ENCODE measurements around the gene METTL13.
A peak's percentile ranks its signal among the peaks of the same experiment; 100 is the strongest.
"Not testable (repeated sequence)": the region's sequence is repeated elsewhere in the genome, so short reads cannot be mapped to it uniquely, and the experiment has no call there.

METTL13 gene

DNA sequence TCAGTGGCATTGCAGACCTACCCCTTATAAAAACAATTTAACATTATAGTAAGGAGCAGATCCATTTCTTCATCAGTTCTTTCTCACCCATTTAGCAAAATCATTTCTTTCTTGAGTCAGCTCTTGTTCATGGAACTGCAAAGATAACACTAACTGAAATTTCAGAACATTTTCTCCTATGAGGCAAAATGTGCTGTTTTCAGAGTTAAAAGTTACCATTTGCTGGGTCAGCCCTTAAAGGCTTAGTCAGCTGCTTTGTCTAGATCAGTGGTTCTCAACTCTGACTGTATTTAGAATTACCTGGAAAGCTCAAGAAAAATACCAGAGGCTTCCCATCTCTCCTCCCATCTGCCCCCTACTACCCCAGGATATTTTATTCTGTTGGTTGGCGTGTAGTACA, 12.2 kb downstream of the METTL13 start:
- no peaks in the 10 kb centered on the region for H3K27me3 ChIP-seq (replicated peaks)
- H3K4me3 ChIP-seq (ENCODE audit: low read depth, low read length), result no peak overlapping the region
- TF ChIP-seq, protein P1, sequence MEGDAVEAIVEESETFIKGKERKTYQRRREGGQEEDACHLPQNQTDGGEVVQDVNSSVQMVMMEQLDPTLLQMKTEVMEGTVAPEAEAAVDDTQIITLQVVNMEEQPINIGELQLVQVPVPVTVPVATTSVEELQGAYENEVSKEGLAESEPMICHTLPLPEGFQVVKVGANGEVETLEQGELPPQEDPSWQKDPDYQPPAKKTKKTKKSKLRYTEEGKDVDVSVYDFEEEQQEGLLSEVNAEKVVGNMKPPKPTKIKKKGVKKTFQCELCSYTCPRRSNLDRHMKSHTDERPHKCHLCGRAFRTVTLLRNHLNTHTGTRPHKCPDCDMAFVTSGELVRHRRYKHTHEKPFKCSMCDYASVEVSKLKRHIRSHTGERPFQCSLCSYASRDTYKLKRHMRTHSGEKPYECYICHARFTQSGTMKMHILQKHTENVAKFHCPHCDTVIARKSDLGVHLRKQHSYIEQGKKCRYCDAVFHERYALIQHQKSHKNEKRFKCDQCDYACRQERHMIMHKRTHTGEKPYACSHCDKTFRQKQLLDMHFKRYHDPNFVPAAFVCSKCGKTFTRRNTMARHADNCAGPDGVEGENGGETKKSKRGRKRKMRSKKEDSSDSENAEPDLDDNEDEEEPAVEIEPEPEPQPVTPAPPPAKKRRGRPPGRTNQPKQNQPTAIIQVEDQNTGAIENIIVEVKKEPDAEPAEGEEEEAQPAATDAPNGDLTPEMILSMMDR (IDR thresholded peaks at IDR 0.05; ENCODE audit: low read depth, low read length, missing control alignments), result no peak
- peaks cover 32% of the 10 kb centered on the region for H3K36me3 ChIP-seq (replicated peaks)
- in situ Hi-C loops (cut with HindIII; ENCODE audit: low pct_ligation_motif_present, low sequenced_read_pairs), result no loop called here
- peak overlapping the region; percentile 38 for H3K27ac ChIP-seq
- peak; percentile 6 for DNase-seq

- Histone ChIP-seq H3K27me3 (replicated peaks) (no peaks in the 10 kb centered on the region), H3K27ac (peak overlapping the region; percentile 38), H3K4me3 (ENCODE audit: low read depth, low read length) (no peak overlapping the region), H3K36me3 (replicated peaks) (peaks cover 28% of the 10 kb centered on the region)
- in situ Hi-C loops (cut with HindIII; ENCODE audit: low pct_ligation_motif_present, low sequenced_read_pairs), result no loop called here
- TF ChIP-seq, protein P1 (IDR thresholded peaks at IDR 0.05; ENCODE audit: low read depth, low read length, missing control alignments), result no peak
- DNase-seq, result peak; percentile 73
These were observed 12.6 kb downstream of the METTL13 start for GRCh38 chr1:171794085-171794484.

DNA sequence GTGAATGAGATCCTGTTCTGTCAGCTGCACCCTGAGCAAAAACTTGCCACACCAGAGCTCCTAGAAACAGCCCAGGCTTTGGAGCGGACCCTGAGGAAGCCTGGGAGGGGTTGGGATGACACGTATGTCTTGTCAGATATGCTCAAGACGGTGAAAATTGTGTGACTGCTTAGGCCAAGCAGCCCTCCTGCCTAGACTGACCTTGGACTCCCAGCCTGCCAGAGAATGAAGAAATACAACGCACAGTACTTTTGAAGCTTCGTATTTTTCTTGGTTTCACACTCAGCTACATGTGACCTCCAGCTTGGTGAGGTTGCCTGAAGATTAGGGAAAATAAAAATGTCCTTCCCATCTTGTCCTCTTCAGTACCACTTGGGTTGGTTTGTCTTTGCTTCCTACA, 15.1 kb downstream of the METTL13 start:
- in situ Hi-C loops (cut with HindIII; ENCODE audit: low pct_ligation_motif_present, low sequenced_read_pairs), result no loop called here
- H3K27ac ChIP-seq, result no peak overlapping the region
- peaks cover 8% of the 10 kb centered on the region for H3K36me3 ChIP-seq (replicated peaks)

DNA sequence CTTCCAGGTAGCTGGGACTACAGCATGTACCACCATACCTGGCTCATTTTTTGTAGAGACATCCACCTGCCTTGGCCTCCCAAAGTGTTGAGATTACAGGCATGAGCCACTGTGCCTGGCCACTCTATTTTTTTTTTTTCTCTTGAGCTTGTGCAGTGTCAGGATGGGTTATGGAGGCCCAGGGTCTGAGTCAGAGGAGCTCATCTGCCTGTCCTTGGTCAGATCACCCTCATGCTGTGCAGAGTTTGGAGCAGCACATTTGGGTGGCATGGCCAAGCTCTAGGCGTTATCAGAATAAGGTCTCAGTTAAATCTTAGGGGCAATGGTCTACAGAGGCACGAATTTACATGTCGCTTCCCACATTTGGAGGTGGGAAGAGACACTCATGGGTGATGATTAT, 16.9 kb downstream of the METTL13 start:
- TF ChIP-seq, protein P1 (IDR thresholded peaks at IDR 0.05; ENCODE audit: low read depth, low read length, missing control alignments), result no peak
- Histone ChIP-seq H3K27me3 (replicated peaks) (no peaks in the 10 kb centered on the region), H3K27ac (no peak overlapping the region), H3K36me3 (replicated peaks) (no peaks in the 10 kb centered on the region), H3K4me3 (ENCODE audit: low read depth, low read length) (no peak overlapping the region)
- in situ Hi-C loops (cut with HindIII; ENCODE audit: low pct_ligation_motif_present, low sequenced_read_pairs), result no loop called here
- DNase-seq, result no peak

More for the DNA sequence above, 15.1 kb downstream of the METTL13 start:
- TF ChIP-seq, protein P1 (IDR thresholded peaks at IDR 0.05; ENCODE audit: low read depth, low read length, missing control alignments), result no peak
- Histone ChIP-seq H3K27me3 (replicated peaks) (no peaks in the 10 kb centered on the region), H3K4me3 (ENCODE audit: low read depth, low read length) (no peak overlapping the region)
- no peak for DNase-seq

GRCh38 chr1:171798765-171799164, 17.3 kb downstream of the METTL13 start:
- in situ Hi-C loops (cut with HindIII; ENCODE audit: low pct_ligation_motif_present, low sequenced_read_pairs), result no loop called here
- Histone ChIP-seq H3K36me3 (replicated peaks) (no peaks in the 10 kb centered on the region), H3K27ac (no peak overlapping the region), H3K4me3 (ENCODE audit: low read depth, low read length) (no peak overlapping the region), H3K27me3 (replicated peaks) (no peaks in the 10 kb centered on the region)
- TF ChIP-seq, protein P1 (IDR thresholded peaks at IDR 0.05; ENCODE audit: low read depth, low read length, missing control alignments), result no peak
- DNase-seq, result no peak

DNA sequence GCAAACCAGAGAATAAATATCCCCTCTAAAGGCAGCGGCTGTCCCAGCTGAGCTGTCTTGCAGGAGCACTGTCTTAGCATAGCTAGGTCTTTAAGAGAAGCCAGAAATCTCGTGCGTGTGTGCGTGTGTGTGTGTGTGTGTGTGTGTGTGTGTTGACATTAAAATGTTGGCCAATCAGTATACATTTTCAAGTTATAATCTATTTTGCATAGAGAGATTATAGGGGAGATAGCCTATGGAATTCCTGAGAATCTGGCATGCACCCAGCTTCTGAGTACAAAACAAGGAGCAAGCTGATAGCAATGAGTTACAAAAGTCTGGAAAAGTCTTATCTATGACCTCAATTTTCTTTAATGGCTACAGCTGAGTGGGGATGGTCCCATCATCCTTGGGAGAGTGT, 17.7 kb downstream of the METTL13 start:
- Histone ChIP-seq H3K27ac (no peak overlapping the region), H3K36me3 (replicated peaks) (no peaks in the 10 kb centered on the region), H3K27me3 (replicated peaks) (no peaks in the 10 kb centered on the region), H3K4me3 (ENCODE audit: low read depth, low read length) (no peak overlapping the region)
- TF ChIP-seq, protein P1 (IDR thresholded peaks at IDR 0.05; ENCODE audit: low read depth, low read length, missing control alignments), result no peak
- in situ Hi-C loops (cut with HindIII; ENCODE audit: low pct_ligation_motif_present, low sequenced_read_pairs), result no loop called here
- no peak for DNase-seq

- not testable (repeated sequence) for H3K36me3 ChIP-seq (replicated peaks); H3K27ac ChIP-seq; DNase-seq; H3K27me3 ChIP-seq (replicated peaks); H3K4me3 ChIP-seq (ENCODE audit: low read depth, low read length)
- in situ Hi-C loops (cut with HindIII; ENCODE audit: low pct_ligation_motif_present, low sequenced_read_pairs), result loop anchor here (10.0 kb wide), 1 partner anchor 185 kb away; no protein-coding TSS in a partner anchor
These were observed 18.2 kb downstream of the METTL13 start for GRCh38 chr1:171799698-171800097.

Measured in brain microvascular endothelial cell (primary cell).